ENCODE results near the gene FAM177B. TPM values are rescaled to one million over a fixed set of nuclear protein-coding genes. Genes with fewer than 3 reads are reported as not detected.

Gene FAM177B
- total RNA-seq, 1 donor from 2014 or later: not detected

DNA sequence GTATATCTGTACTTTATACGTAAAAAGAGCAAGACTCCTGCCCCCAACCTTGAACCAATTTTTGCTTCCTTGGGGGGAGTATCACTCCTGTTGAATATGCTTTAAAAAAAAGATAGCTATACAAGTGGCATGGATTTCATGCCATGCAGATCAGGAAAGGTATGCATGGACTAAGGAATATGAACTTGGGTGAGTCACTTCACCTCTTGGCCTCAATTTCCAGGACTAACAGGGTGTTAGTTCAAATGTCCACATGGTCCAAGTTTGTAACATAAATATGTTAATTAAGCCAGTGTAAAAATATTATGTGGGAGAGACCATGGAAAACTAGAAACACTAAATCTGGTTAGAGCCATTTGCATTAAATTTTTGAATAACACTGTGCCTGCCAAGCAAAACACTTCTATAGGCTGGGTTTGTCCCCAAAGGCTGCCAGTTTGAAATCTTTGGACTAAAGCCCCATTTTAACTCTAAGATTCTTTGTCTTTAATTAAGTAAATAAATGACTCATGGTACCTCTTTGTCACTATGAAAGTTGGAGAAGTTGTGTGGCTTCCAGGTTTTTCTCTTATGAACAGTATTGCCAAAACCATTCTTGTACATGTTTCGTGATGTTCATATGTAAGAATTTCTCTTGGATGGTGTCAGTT, 33.1 kb downstream of the FAM177B start:
- no peak for DNase-seq (ENCODE audit: low spot score in 2 of 2)
- Histone ChIP-seq H3K27me3 (no peaks in the 10 kb centered on the region), H3K36me3 (no peaks in the 10 kb centered on the region), H3K27ac (no peak overlapping the region), H3K9me3 (peaks cover 0 to 7% of the 10 kb centered on the region in 2 donors), H3K4me1 (no peaks in the 10 kb centered on the region), H3K4me3 (no peak overlapping the region)
- intact Hi-C loops (cut with DNase I): no loop called here
- TF ChIP-seq, protein P1, sequence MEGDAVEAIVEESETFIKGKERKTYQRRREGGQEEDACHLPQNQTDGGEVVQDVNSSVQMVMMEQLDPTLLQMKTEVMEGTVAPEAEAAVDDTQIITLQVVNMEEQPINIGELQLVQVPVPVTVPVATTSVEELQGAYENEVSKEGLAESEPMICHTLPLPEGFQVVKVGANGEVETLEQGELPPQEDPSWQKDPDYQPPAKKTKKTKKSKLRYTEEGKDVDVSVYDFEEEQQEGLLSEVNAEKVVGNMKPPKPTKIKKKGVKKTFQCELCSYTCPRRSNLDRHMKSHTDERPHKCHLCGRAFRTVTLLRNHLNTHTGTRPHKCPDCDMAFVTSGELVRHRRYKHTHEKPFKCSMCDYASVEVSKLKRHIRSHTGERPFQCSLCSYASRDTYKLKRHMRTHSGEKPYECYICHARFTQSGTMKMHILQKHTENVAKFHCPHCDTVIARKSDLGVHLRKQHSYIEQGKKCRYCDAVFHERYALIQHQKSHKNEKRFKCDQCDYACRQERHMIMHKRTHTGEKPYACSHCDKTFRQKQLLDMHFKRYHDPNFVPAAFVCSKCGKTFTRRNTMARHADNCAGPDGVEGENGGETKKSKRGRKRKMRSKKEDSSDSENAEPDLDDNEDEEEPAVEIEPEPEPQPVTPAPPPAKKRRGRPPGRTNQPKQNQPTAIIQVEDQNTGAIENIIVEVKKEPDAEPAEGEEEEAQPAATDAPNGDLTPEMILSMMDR (IDR thresholded peaks at IDR 0.05): no peak

DNA sequence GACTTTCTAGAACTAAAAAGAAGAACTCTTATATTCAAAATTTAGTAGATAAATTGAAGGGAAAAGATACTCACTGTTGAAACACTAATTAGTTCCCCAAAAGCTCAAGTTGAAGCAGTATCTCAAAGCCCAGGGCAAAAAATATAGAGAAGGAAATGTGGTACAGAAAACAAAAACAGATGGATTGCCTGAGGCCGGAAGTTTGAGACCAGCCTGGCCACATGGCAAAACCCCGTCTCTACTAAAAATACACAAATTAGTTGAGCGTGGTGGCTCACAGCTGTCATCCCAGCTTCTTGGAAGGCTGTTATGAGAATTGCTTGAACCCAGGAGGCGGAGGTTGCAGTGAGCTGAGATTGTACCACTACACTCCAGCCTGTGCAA, 36.0 kb downstream of the FAM177B start:
- Histone ChIP-seq H3K4me3 (no peak overlapping the region), H3K4me1 (no peaks in the 10 kb centered on the region), H3K9me3 (peaks cover 0 to 7% of the 10 kb centered on the region in 2 donors), H3K27me3 (no peaks in the 10 kb centered on the region), H3K36me3 (no peaks in the 10 kb centered on the region), H3K27ac (peak overlapping the region in 1 of 2 donors; percentile 53)
- no peak for DNase-seq (ENCODE audit: low spot score in 2 of 2)
- intact Hi-C loops (cut with DNase I): no loop called here
- TF ChIP-seq, protein P1 (IDR thresholded peaks at IDR 0.05): no peak

DNA sequence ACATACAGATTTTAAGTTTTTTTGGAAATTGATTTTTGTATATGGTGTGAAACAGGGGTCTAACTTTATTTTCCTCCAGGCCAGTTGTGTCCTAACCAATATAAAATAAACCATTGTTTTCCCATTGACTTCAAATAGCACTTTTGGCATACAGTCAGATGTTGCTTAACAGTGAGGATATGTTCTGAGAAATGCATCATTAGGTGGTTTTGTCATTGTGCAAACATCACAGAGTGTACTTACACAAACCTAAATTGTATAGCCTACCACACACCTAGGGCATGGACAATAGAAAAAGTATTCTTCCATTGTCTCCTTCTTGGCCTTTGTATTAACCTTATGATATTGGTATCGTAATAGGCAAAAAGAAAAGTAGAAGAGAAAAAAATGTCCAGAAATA, 40.5 kb downstream of the FAM177B start:
- Histone ChIP-seq H3K27ac (no peak overlapping the region), H3K27me3 (no peaks in the 10 kb centered on the region), H3K4me3 (no peak overlapping the region), H3K9me3 (no peaks in the 10 kb centered on the region), H3K36me3 (no peaks in the 10 kb centered on the region), H3K4me1 (no peaks in the 10 kb centered on the region)
- no peak for DNase-seq (ENCODE audit: low spot score in 2 of 2)
- TF ChIP-seq, protein P1 (IDR thresholded peaks at IDR 0.05): no peak
- intact Hi-C loops (cut with DNase I): no loop called here

DNA sequence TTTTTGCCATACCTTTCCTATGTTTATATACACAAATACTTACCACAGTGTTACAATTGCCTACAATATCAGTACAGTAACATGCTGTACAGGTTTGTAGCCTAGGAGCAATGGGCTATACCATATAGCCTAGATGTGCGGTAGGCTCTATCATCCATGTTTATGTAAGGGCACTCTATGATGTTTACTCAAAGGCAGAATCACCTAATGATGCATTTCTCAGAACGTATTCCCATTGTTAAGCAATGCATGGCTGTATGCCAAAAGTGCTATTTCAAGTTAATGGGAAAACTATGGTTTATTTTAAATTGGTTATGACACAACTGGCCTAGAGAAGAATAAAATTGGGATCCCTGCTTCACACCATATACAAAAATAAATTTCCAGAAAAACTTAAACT, 41.0 kb downstream of the FAM177B start:
- DNase-seq (ENCODE audit: low spot score in 2 of 2): no peak
- Histone ChIP-seq H3K4me1 (no peaks in the 10 kb centered on the region), H3K27me3 (no peaks in the 10 kb centered on the region), H3K27ac (no peak overlapping the region), H3K4me3 (no peak overlapping the region), H3K9me3 (no peaks in the 10 kb centered on the region), H3K36me3 (no peaks in the 10 kb centered on the region)
- intact Hi-C loops (cut with DNase I): no loop called here
- TF ChIP-seq, protein P1 (IDR thresholded peaks at IDR 0.05): no peak

DNA sequence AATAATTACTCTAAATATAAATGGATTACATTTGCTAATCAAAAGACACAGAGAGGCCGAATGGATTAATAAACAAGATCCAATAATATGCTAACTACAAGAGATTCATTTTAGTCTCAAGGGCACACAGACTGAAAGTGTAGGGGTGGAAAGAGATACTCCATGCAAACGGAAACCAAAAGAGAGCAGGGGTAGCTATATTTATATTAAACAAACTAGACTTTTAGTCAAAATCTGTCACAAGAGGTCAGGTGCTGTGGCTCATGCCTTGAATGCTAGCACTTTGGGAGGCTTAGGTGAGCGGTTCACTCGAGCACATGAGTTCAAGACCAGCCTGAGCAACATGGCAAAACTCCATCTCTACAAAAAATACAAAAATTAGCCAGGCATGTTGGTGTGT, 44.2 kb downstream of the FAM177B start:
- no peaks in the 10 kb centered on the region for H3K27me3 ChIP-seq
- TF ChIP-seq, protein P1 (IDR thresholded peaks at IDR 0.05): no peak
- no peak overlapping the region for H3K4me3 ChIP-seq
- no peaks in the 10 kb centered on the region for H3K9me3 ChIP-seq
- no peak overlapping the region for H3K27ac ChIP-seq
- no peaks in the 10 kb centered on the region for H3K4me1 ChIP-seq
- no peaks in the 10 kb centered on the region for H3K36me3 ChIP-seq
- intact Hi-C loops (cut with DNase I): no loop called here
- DNase-seq (ENCODE audit: low spot score in 2 of 2): no peak

DNA sequence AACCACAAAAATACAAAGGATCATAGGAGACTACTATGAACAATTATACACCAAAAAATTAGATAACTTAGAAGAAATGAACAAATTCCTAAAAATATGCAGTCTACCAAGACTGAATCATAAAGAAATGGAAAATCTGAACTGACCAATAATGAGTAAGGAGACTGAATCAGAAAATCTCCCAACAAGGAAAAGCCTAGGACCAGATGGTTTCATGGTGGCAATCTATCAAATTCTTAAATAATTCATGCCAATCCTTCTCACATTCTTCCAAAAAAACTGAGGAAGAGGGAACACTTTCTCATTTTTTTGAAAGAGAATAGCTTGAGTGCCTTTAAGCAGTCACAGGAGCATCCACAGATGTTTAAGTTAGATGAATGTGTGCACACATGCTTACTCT, 46.0 kb downstream of the FAM177B start:
- Histone ChIP-seq H3K27ac (no peak overlapping the region), H3K9me3 (no peaks in the 10 kb centered on the region), H3K4me3 (no peak overlapping the region), H3K36me3 (no peaks in the 10 kb centered on the region), H3K27me3 (no peaks in the 10 kb centered on the region), H3K4me1 (no peaks in the 10 kb centered on the region)
- DNase-seq (ENCODE audit: low spot score in 2 of 2): no peak
- intact Hi-C loops (cut with DNase I): no loop called here
- TF ChIP-seq, protein P1 (IDR thresholded peaks at IDR 0.05): no peak

All from ascending aorta (tissue), 2 donors.